ENCODE results near the gene MYRIP.

DNA sequence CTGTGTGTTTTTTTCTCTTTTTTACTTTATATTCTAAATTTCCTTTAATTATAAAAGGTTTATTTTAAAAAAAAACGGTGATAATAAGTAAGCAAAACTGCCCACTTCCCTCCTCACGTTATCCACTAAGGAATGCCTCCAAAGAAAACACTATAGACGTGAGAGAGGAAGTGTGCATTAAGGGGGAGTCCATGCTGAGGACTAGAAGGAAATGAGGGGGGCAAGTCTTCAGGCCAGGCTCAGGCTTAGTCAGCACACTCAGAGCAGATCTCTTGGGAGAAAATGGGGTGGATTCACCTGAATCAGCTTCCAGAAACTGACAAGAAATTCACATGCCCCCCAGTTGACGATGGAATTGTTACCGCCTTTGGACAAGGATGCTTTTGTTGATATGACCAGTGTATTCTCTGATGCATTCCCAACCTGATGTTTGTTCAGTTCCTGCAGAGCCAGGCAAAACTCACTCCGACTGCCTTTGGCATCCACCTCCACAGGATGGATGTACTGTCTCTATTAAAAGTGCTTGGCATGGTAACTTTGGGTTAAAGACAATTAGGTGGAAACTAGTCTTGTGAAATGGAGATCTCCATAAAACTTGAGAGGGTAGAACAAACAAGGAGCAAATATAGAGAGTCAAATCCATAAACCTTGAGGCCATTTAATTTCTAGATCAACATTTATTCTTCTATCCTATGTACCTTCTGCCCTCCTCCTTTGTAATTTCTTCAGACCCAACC, 167.8 kb downstream of the MYRIP start:
- TF ChIP-seq, protein P1, sequence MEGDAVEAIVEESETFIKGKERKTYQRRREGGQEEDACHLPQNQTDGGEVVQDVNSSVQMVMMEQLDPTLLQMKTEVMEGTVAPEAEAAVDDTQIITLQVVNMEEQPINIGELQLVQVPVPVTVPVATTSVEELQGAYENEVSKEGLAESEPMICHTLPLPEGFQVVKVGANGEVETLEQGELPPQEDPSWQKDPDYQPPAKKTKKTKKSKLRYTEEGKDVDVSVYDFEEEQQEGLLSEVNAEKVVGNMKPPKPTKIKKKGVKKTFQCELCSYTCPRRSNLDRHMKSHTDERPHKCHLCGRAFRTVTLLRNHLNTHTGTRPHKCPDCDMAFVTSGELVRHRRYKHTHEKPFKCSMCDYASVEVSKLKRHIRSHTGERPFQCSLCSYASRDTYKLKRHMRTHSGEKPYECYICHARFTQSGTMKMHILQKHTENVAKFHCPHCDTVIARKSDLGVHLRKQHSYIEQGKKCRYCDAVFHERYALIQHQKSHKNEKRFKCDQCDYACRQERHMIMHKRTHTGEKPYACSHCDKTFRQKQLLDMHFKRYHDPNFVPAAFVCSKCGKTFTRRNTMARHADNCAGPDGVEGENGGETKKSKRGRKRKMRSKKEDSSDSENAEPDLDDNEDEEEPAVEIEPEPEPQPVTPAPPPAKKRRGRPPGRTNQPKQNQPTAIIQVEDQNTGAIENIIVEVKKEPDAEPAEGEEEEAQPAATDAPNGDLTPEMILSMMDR (IDR thresholded peaks at IDR 0.05; ENCODE audit: low read depth, low read length, missing input control), result no peak
- TF ChIP-seq SP1 (IDR thresholded peaks at IDR 0.05), result no peak
- TF ChIP-seq JUND (IDR thresholded peaks at IDR 0.05), result no peak
- TF ChIP-seq GABPA (IDR thresholded peaks at IDR 0.05 in 1 of 2, conservative IDR thresholded peaks at IDR 0.05 in 1 of 2), result no peak
- TF ChIP-seq YY1 (IDR thresholded peaks at IDR 0.05), result no peak
- TF ChIP-seq, protein P2, sequence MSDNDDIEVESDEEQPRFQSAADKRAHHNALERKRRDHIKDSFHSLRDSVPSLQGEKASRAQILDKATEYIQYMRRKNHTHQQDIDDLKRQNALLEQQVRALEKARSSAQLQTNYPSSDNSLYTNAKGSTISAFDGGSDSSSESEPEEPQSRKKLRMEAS (IDR thresholded peaks at IDR 0.05), result no peak
- no peak for TF ChIP-seq TAF1 (conservative IDR thresholded peaks at IDR 0.05)
- TF ChIP-seq, protein P3, sequence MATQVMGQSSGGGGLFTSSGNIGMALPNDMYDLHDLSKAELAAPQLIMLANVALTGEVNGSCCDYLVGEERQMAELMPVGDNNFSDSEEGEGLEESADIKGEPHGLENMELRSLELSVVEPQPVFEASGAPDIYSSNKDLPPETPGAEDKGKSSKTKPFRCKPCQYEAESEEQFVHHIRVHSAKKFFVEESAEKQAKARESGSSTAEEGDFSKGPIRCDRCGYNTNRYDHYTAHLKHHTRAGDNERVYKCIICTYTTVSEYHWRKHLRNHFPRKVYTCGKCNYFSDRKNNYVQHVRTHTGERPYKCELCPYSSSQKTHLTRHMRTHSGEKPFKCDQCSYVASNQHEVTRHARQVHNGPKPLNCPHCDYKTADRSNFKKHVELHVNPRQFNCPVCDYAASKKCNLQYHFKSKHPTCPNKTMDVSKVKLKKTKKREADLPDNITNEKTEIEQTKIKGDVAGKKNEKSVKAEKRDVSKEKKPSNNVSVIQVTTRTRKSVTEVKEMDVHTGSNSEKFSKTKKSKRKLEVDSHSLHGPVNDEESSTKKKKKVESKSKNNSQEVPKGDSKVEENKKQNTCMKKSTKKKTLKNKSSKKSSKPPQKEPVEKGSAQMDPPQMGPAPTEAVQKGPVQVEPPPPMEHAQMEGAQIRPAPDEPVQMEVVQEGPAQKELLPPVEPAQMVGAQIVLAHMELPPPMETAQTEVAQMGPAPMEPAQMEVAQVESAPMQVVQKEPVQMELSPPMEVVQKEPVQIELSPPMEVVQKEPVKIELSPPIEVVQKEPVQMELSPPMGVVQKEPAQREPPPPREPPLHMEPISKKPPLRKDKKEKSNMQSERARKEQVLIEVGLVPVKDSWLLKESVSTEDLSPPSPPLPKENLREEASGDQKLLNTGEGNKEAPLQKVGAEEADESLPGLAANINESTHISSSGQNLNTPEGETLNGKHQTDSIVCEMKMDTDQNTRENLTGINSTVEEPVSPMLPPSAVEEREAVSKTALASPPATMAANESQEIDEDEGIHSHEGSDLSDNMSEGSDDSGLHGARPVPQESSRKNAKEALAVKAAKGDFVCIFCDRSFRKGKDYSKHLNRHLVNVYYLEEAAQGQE (IDR thresholded peaks at IDR 0.05), result no peak
- TF ChIP-seq RAD21 (IDR thresholded peaks at IDR 0.05), result no peak
- TF ChIP-seq NR2F2 (IDR thresholded peaks at IDR 0.05), result no peak
- no peak for TF ChIP-seq EGR1 (IDR thresholded peaks at IDR 0.05; ENCODE audit: low read depth in 2 of 2)

Measured in liver (tissue), 3 donors.